ENCODE data around the gene FGD3. TPM values are rescaled to one million over a fixed set of nuclear protein-coding genes. Genes with fewer than 3 reads are reported as not detected.

Gene FGD3
- total and polyA plus RNA-seq, 9 of the 15 experiments (the other 6 are each of a cell fraction or from before 2014, with no cell fraction given) = 0.07 to 1.3 (median 0.29) TPM

GRCh38 chr9:92917176-92917800 lies 30.0 kb upstream of the FGD3 start:
- TF ChIP-seq ZNF717 (CRISPR knock-in tag; IDR thresholded peaks at IDR 0.05) (no peak), CTBP1 (IDR thresholded peaks at IDR 0.05; ENCODE audit: borderline replicate concordance) (0 out of 2 replicates have a peak, but pooled peaks have one; percentile 31), CREBBP (IDR thresholded peaks at IDR 0.05; ENCODE audit: low read depth, low read length) (no peak), ZNF586 (CRISPR knock-in tag; conservative IDR thresholded peaks at IDR 0.05) (no peak), E2F4 (CRISPR knock-in tag; IDR thresholded peaks at IDR 0.05; ENCODE audit: low read depth) (no peak), NFIC (IDR thresholded peaks at IDR 0.05) (peak; percentile 77), HDAC1 (IDR thresholded peaks at IDR 0.05) (no peak), SPI1 (IDR thresholded peaks at IDR 0.05; ENCODE audit: borderline replicate concordance, low read depth, low read length) (peak; percentile 94)
- TF ChIP-seq, protein P1, sequence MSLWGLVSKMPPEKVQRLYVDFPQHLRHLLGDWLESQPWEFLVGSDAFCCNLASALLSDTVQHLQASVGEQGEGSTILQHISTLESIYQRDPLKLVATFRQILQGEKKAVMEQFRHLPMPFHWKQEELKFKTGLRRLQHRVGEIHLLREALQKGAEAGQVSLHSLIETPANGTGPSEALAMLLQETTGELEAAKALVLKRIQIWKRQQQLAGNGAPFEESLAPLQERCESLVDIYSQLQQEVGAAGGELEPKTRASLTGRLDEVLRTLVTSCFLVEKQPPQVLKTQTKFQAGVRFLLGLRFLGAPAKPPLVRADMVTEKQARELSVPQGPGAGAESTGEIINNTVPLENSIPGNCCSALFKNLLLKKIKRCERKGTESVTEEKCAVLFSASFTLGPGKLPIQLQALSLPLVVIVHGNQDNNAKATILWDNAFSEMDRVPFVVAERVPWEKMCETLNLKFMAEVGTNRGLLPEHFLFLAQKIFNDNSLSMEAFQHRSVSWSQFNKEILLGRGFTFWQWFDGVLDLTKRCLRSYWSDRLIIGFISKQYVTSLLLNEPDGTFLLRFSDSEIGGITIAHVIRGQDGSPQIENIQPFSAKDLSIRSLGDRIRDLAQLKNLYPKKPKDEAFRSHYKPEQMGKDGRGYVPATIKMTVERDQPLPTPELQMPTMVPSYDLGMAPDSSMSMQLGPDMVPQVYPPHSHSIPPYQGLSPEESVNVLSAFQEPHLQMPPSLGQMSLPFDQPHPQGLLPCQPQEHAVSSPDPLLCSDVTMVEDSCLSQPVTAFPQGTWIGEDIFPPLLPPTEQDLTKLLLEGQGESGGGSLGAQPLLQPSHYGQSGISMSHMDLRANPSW (CRISPR knock-in tag; IDR thresholded peaks at IDR 0.05) = no peak
- BruUV-seq (replicated peaks) = no TSS peak
- Histone ChIP-seq H3K27ac (ENCODE audit: extremely low read depth, low read depth, low read length) (no peak overlapping the region), H3K9me3 (replicated peaks; ENCODE audit: control insufficient read depth, insufficient read depth, low read depth, low read length) (no peaks in the 10 kb centered on the region), H2AFZ (ENCODE audit: low read depth, low read length) (no peak overlapping the region), H3K79me2 (ENCODE audit: control insufficient read depth, insufficient read depth, low read length) (no peaks in the 10 kb centered on the region), H3K36me3 (ENCODE audit: control insufficient read depth, insufficient read depth, low read length) (no peaks in the 10 kb centered on the region), H3K9ac (ENCODE audit: insufficient read depth in 1 of 2, low read depth in 2 of 2, low read length in 2 of 2) (no peak overlapping the region), H4K20me1 (replicated peaks; ENCODE audit: control insufficient read depth, insufficient read depth, low read length) (peaks cover 3% of the 10 kb centered on the region; the same call in 1 of the 2 replicates), H3K9me1 (ENCODE audit: control insufficient read depth, insufficient read depth, low read length) (no peaks in the 10 kb centered on the region), H3K4me2 (ENCODE audit: insufficient read depth, low read length) (no peak overlapping the region), H3K27me3 (ENCODE audit: control insufficient read depth in 2 of 2, insufficient read depth in 2 of 2, low read length in 2 of 2) (peaks cover 16 to 74% of the 10 kb centered on the region in 2 experiments), H3K4me3 (no peak overlapping the region), H3K4me1 (replicated peaks in 1 of 2; ENCODE audit: control insufficient read depth in 2 of 2, insufficient read depth in 2 of 2, low read length in 2 of 2) (peaks cover 0 to 10% of the 10 kb centered on the region in 2 experiments; a peak in 1 of 5 replicates)
- ATAC-seq (no peak; the same call in 2 of the 3 replicates), DNase-seq (ENCODE audit: extremely low read depth in 1 of 4, low spot score in 3 of 4) (no peak), FAIRE-seq (no peak)
- POLR2A ChIA-PET = interaction anchor here (0.6 kb wide), 2 partner anchors 127 to 1048 kb away, joined by 3 read pairs; no protein-coding TSS in a partner anchor
- intact Hi-C loops (cut with micrococcal nuclease) (no loop called here), in situ Hi-C loops (cut with MboI) (no loop called here)
- CTCF ChIA-PET (ENCODE audit: low intra/inter-chr PET ratio) = interaction anchor here (0.6 kb wide), 1 partner anchor 487 kb away, joined by 4 read pairs; no protein-coding TSS in a partner anchor
- 0% methylated on average over 1 of the region's 2 CpGs for WGBS (ENCODE audit: insufficient coverage, low coverage, missing lambda C conversion rate)

Measured in K562 (cell line).